Karpas-422 (cell line): Measurements from ENCODE around the gene PAX6. TPM values are rescaled to one million over a fixed set of nuclear protein-coding genes. Genes with fewer than 3 reads are reported as not detected.

Experiments used
- DNase-seq: peaks from one replicate; pipeline ENCODE4 v3.0.0-alpha.2; 2015
- H2AFZ ChIP-seq: fragments of 200-600 bp; sonication (generic); 2 replicates; pipeline ENCODE4 v1.6.1; 2014; ENCODE audit warnings: antibody characterized with exemption, low read length, mixed read lengths
- H3K27ac ChIP-seq: fragments of 200-600 bp; sonication (generic); 2 replicates; pipeline ENCODE4 v1.5.1; 2014; ENCODE audit warnings: mild to moderate bottlenecking, low read length, moderate library complexity
- H3K27me3 ChIP-seq: fragments of 200-600 bp; sonication (generic); 2 replicates; pipeline ENCODE4 v1.6.1; 2014; ENCODE audit warnings: low read length, mixed read lengths
- H3K36me3 ChIP-seq: fragments of 200-600 bp; sonication (generic); 2 replicates; pipeline ENCODE4 v1.6.1; 2014; ENCODE audit warnings: low read length, mixed read lengths; ENCODE audit not compliant: insufficient read depth
- H3K4me1 ChIP-seq: fragments of 200-600 bp; sonication (generic); 2 replicates; pipeline ENCODE4 v1.6.1; 2014; ENCODE audit warnings: mild to moderate bottlenecking, low read length, mixed read lengths
- H3K4me2 ChIP-seq: fragments of 200-600 bp; sonication (generic); 2 replicates; pipeline ENCODE4 v1.6.1; 2014; ENCODE audit warnings: low read length, low read depth, mild to moderate bottlenecking; ENCODE audit not compliant: poor library complexity, severe bottlenecking
- H3K4me3 ChIP-seq: fragments of 200-600 bp; sonication (generic); 2 replicates; pipeline ENCODE4 v1.5.1; 2014; ENCODE audit warnings: mild to moderate bottlenecking, antibody characterized with exemption, low read length, mixed read lengths
- H3K79me2 ChIP-seq: fragments of 200-600 bp; sonication (generic); 2 replicates; pipeline ENCODE4 v1.6.1; 2014; ENCODE audit warnings: mild to moderate bottlenecking, low read length, mixed read lengths
- H3K9ac ChIP-seq: fragments of 200-600 bp; sonication (generic); 2 replicates; pipeline ENCODE4 v1.6.0; 2014; ENCODE audit warnings: low read length
- H3K9me2 ChIP-seq: fragments of 200-600 bp; sonication (generic), shearing (Covaris generic); replicated peaks from 2 replicates; pipeline ENCODE4 v1.6.0; 2014; ENCODE audit warnings: mild to moderate bottlenecking, low read length, moderate library complexity; ENCODE audit not compliant: insufficient read depth
- H3K9me3 ChIP-seq: fragments of 300-700, 200-600 bp; sonication (generic); 2 replicates; pipeline ENCODE4 v1.6.1; 2014; ENCODE audit warnings: low read length, mixed read lengths
- H4K20me1 ChIP-seq: fragments of 200-600 bp; sonication (generic); 2 replicates; pipeline ENCODE4 v1.6.1; 2014; ENCODE audit warnings: mild to moderate bottlenecking, antibody characterized with exemption, low read length, low read depth; ENCODE audit not compliant: insufficient read depth
- total RNA-seq: library from RNA; depleted of rRNA; stranded (reverse); fragments of >200 nt; shearing (Covaris generic); gene quantifications from 2 replicates; pipeline ENCODE4 v1.2.3, GENCODE V29; 2014; ENCODE audit warnings: low replicate concordance

The PAX6 gene
- total RNA-seq, 1 experiment from 2014 or later, result 5.9 TPM

- H3K27me3 ChIP-seq, result no peaks in the 10 kb centered on the region
- no peaks in the 10 kb centered on the region for H3K36me3 ChIP-seq
- H3K9me2 ChIP-seq, result no peaks in the 10 kb centered on the region
- no peak overlapping the region for H3K9ac ChIP-seq
- H3K4me3 ChIP-seq, result no peak overlapping the region
- no peak overlapping the region for H3K27ac ChIP-seq
- H2AFZ ChIP-seq, result no peak overlapping the region
- no peaks in the 10 kb centered on the region for H3K79me2 ChIP-seq
- H3K4me2 ChIP-seq, result no peak overlapping the region
- no peaks in the 10 kb centered on the region for H3K9me3 ChIP-seq
- H4K20me1 ChIP-seq, result no peaks in the 10 kb centered on the region
- DNase-seq, result no peak
- H3K4me1 ChIP-seq, result no peaks in the 10 kb centered on the region
These were observed 14.0 kb upstream of the PAX6 start for GRCh38 chr11:31824879-31825837.

DNA sequence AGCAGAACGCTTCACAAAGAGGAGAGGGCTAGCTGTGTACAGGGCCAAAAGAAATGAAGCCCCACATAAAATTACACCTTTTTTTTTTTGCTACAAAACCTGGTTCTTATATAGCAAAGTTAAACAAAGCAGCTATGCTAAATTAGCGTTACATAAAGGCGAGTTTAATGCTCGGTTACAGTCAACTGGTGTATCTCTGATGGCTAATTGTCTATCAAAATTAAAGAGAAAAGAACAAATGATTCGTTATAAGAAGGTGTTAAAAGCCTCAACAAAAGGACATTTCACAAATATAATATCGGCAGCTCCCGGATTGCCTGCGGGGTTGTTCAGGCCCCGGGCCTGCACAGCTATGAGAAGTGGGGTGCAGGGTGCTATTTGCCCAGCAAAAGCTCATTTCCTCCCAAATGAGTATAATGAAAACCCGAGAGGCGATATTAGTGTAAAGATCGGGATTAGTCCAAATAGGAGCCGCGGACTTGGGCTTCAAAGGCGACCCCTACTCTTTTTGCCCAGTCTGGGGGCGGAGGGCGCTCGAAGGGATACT, 13.3 kb upstream of the PAX6 start:
- H3K27me3 ChIP-seq, result no peaks in the 10 kb centered on the region
- no peaks in the 10 kb centered on the region for H3K9me2 ChIP-seq
- no peak for DNase-seq
- H3K9ac ChIP-seq, result no peak overlapping the region
- no peak overlapping the region for H3K4me2 ChIP-seq
- H3K4me3 ChIP-seq, result no peak overlapping the region
- no peaks in the 10 kb centered on the region for H4K20me1 ChIP-seq
- H2AFZ ChIP-seq, result no peak overlapping the region
- no peaks in the 10 kb centered on the region for H3K9me3 ChIP-seq
- no peaks in the 10 kb centered on the region for H3K36me3 ChIP-seq
- no peaks in the 10 kb centered on the region for H3K79me2 ChIP-seq
- H3K27ac ChIP-seq, result no peak overlapping the region
- H3K4me1 ChIP-seq, result no peaks in the 10 kb centered on the region

GRCh38 chr11:31823644-31824331, 12.7 kb upstream of the PAX6 start:
- H3K4me2 ChIP-seq, result no peak overlapping the region
- no peaks in the 10 kb centered on the region for H3K9me2 ChIP-seq
- H3K79me2 ChIP-seq, result no peaks in the 10 kb centered on the region
- no peaks in the 10 kb centered on the region for H3K9me3 ChIP-seq
- H3K9ac ChIP-seq, result no peak overlapping the region
- H3K4me3 ChIP-seq, result no peak overlapping the region
- no peak for DNase-seq
- no peak overlapping the region for H2AFZ ChIP-seq
- no peaks in the 10 kb centered on the region for H4K20me1 ChIP-seq
- H3K27ac ChIP-seq, result no peak overlapping the region
- H3K27me3 ChIP-seq, result no peaks in the 10 kb centered on the region
- H3K4me1 ChIP-seq, result no peaks in the 10 kb centered on the region
- H3K36me3 ChIP-seq, result no peaks in the 10 kb centered on the region

- Histone ChIP-seq H3K79me2 (no peaks in the 10 kb centered on the region), H3K27ac (no peak overlapping the region), H3K9me3 (no peaks in the 10 kb centered on the region), H3K9me2 (no peaks in the 10 kb centered on the region), H4K20me1 (no peaks in the 10 kb centered on the region), H3K4me3 (no peak overlapping the region), H2AFZ (no peak overlapping the region), H3K27me3 (no peaks in the 10 kb centered on the region), H3K4me1 (no peaks in the 10 kb centered on the region), H3K4me2 (no peak overlapping the region), H3K9ac (no peak overlapping the region), H3K36me3 (no peaks in the 10 kb centered on the region)
- no peak for DNase-seq
These were observed 12.0 kb upstream of the PAX6 start for GRCh38 chr11:31822927-31823643.

GRCh38 chr11:31822175-31822926, 11.2 kb upstream of the PAX6 start:
- H3K4me2 ChIP-seq, result no peak overlapping the region
- no peaks in the 10 kb centered on the region for H4K20me1 ChIP-seq
- no peaks in the 10 kb centered on the region for H3K9me2 ChIP-seq
- no peak overlapping the region for H3K9ac ChIP-seq
- H3K27ac ChIP-seq, result no peak overlapping the region
- no peak overlapping the region for H3K4me3 ChIP-seq
- no peaks in the 10 kb centered on the region for H3K79me2 ChIP-seq
- H3K36me3 ChIP-seq, result no peaks in the 10 kb centered on the region
- DNase-seq, result no peak
- H3K4me1 ChIP-seq, result no peaks in the 10 kb centered on the region
- H2AFZ ChIP-seq, result no peak overlapping the region
- no peaks in the 10 kb centered on the region for H3K9me3 ChIP-seq
- no peaks in the 10 kb centered on the region for H3K27me3 ChIP-seq

DNA sequence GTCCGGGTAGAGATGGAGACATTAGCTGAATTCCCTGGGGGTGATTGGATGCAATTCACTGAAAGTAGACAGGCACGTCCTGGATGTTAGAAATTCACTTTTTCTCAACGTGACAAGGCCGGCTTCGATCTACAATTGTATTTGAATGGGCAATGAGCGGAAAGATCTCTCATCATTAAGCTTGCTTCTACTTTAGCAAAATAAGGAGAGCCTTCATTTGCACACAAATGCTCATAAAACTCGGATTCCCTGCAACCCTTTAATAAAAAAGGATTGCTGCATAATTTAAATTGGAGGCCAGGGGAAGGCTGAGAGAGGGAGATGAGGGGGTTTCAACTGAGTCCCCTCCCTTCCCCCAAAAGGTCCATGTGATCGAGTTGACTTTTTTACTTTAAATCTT, 10.6 kb upstream of the PAX6 start:
- Histone ChIP-seq H3K4me2 (no peak overlapping the region), H3K36me3 (no peaks in the 10 kb centered on the region), H2AFZ (no peak overlapping the region), H3K9me2 (no peaks in the 10 kb centered on the region), H3K4me1 (no peaks in the 10 kb centered on the region), H4K20me1 (no peaks in the 10 kb centered on the region), H3K27ac (no peak overlapping the region), H3K9me3 (no peaks in the 10 kb centered on the region), H3K9ac (no peak overlapping the region), H3K79me2 (no peaks in the 10 kb centered on the region), H3K4me3 (no peak overlapping the region), H3K27me3 (no peaks in the 10 kb centered on the region)
- DNase-seq, result no peak

DNA sequence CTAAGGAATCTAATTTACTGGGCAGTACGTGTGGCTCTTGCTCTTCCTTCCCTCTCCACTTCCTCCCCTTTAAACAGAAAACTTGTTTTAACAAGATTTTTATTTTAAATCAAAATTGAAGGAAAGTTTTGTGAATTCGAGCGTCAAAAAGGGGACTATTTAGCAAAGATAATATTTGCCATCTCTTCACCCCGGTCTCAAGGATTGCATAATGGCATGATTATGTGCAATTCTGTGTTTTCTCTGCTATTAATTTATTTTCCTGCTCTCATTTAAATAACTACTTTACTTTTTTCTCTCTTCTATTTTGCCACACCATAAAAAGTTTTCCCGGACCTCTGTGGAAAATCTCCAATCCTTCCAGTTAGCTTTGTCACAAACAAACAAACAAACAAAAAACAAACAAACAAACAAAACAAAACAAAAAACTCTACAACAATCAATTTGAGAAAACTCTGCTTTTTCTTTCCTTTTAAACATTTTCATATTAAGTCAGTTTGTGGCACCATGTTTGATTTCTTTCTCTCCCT, 10.2 kb upstream of the PAX6 start:
- no peak overlapping the region for H2AFZ ChIP-seq
- H3K4me2 ChIP-seq, result no peak overlapping the region
- no peaks in the 10 kb centered on the region for H4K20me1 ChIP-seq
- H3K9me2 ChIP-seq, result no peaks in the 10 kb centered on the region
- H3K36me3 ChIP-seq, result no peaks in the 10 kb centered on the region
- H3K4me3 ChIP-seq, result no peak overlapping the region
- no peaks in the 10 kb centered on the region for H3K4me1 ChIP-seq
- DNase-seq, result no peak
- no peak overlapping the region for H3K9ac ChIP-seq
- H3K27me3 ChIP-seq, result no peaks in the 10 kb centered on the region
- no peaks in the 10 kb centered on the region for H3K79me2 ChIP-seq
- no peak overlapping the region for H3K27ac ChIP-seq
- no peaks in the 10 kb centered on the region for H3K9me3 ChIP-seq
